GM21528 (cell line): ENCODE measurements around the gene LEMD3.

Source experiments
- ATAC-seq: cut with Tn5 transposase; IDR thresholded peaks from one replicate; pipeline ENCODE4 v1.9.1; 2021; ENCODE audit warnings: mild to moderate bottlenecking, moderate library complexity; ENCODE audit not compliant: unreplicated experiment, low FRiP score

LEMD3 gene

GRCh38 chr12:65169320-65170208 is at the start of gene LEMD3:
LEMD3 (plus strand) TSS chr12:65169583; CDS start chr12:65169597, 14 bp downstream.
- peak; percentile 92 for ATAC-seq

- peak; percentile 61 for ATAC-seq
Measured at GRCh38 chr12:65121049-65121955, 48.1 kb upstream of the LEMD3 start, which contains the start of gene WIF1. WIF1 (minus strand) TSS chr12:65121305; CDS start chr12:65121191, 114 bp downstream.

- no peak for ATAC-seq
Measured at GRCh38 chr12:65121956-65122469, 47.4 kb upstream of the LEMD3 start.

- no peak for ATAC-seq
Measured at GRCh38 chr12:65122703-65123102, 46.7 kb upstream of the LEMD3 start.

- no peak for ATAC-seq
Measured at GRCh38 chr12:65123435-65124063, 45.8 kb upstream of the LEMD3 start.

- no peak for ATAC-seq
Measured at GRCh38 chr12:65125247-65125646, 44.1 kb upstream of the LEMD3 start.

GRCh38 chr12:65125975-65126374 is 43.4 kb upstream of the LEMD3 start:
- no peak for ATAC-seq

GRCh38 chr12:65126482-65126881 is 42.9 kb upstream of the LEMD3 start:
- ATAC-seq, result no peak

GRCh38 chr12:65133879-65134278 is 35.5 kb upstream of the LEMD3 start:
- no peak for ATAC-seq

GRCh38 chr12:65139389-65139788 is 30.0 kb upstream of the LEMD3 start:
- ATAC-seq, result no peak

- no peak for ATAC-seq
Measured at GRCh38 chr12:65140738-65141137, 28.6 kb upstream of the LEMD3 start.

- no peak for ATAC-seq
Measured at GRCh38 chr12:65147312-65147905, 22.0 kb upstream of the LEMD3 start.

- ATAC-seq, result no peak
Measured at GRCh38 chr12:65152012-65152411, 17.4 kb upstream of the LEMD3 start.

GRCh38 chr12:65152596-65152995 is 16.8 kb upstream of the LEMD3 start:
- ATAC-seq, result no peak

GRCh38 chr12:65155784-65156183 is 13.6 kb upstream of the LEMD3 start:
- peak; percentile 33 for ATAC-seq

- ATAC-seq, result peak; percentile 95
Measured at GRCh38 chr12:65156366-65156841, 13.0 kb upstream of the LEMD3 start.

GRCh38 chr12:65157091-65157490 is 12.3 kb upstream of the LEMD3 start:
- ATAC-seq, result no peak

- no peak for ATAC-seq
Measured at GRCh38 chr12:65162609-65163008, 6.8 kb upstream of the LEMD3 start.

- no peak for ATAC-seq
Measured at GRCh38 chr12:65164244-65164643, 5.1 kb upstream of the LEMD3 start.

GRCh38 chr12:65164774-65165173 is 4.6 kb upstream of the LEMD3 start:
- ATAC-seq, result no peak
